Psoas muscle (tissue), 8 donors: ENCODE data around the gene HBB. TPM values are rescaled to one million over a fixed set of nuclear protein-coding genes. Genes with fewer than 3 reads are reported as not detected.
"Not testable (repeated sequence)": the region's sequence is repeated elsewhere in the genome, so short reads cannot be mapped to it uniquely, and the experiment has no call there.

Experiments
- ATAC-seq, 4 donors: fragments of 200-7000 bp; cut with Tn5 transposase; one replicate each; pipeline ENCODE4 v1.9.1; 2020; ENCODE audit warnings: moderate library complexity in 3 of 4, mild to moderate bottlenecking in 2 of 4
- DNase-seq, 2 donors: peaks; one replicate each; pipeline ENCODE4 v3.0.0-alpha.2; 2020
- H3K27ac ChIP-seq: fragments of 200-600 bp; one replicate; pipeline ENCODE4 v1.8.0; 2022
- H3K27me3 ChIP-seq, 3 donors: fragments of 200-600 bp in 1 of 3; one replicate each; pipeline versions ENCODE4 v1.6.1 to v1.8.0; 2013 to 2022; ENCODE audit warnings: low read length in 2 of 3, mild to moderate bottlenecking in 2 of 3, moderate library complexity in 1 of 3; ENCODE audit not compliant: insufficient read depth in 3 of 3
- H3K36me3 ChIP-seq, 2 donors: fragments of 200-600 bp in 1 of 2; one replicate each; pipeline versions ENCODE4 v1.6.1 to v1.8.0; 2013 to 2022; ENCODE audit warnings: low read depth in 1 of 2, mild to moderate bottlenecking in 1 of 2, moderate library complexity in 1 of 2; ENCODE audit not compliant: insufficient read depth in 1 of 2
- H3K4me1 ChIP-seq: fragments of 200-600 bp; one replicate; pipeline ENCODE4 v1.8.0; 2022
- H3K4me3 ChIP-seq: fragments of 200-600 bp; one replicate; pipeline ENCODE4 v1.8.0; 2022; ENCODE audit warnings: mild to moderate bottlenecking
- H3K9me3 ChIP-seq: fragments of 200-600 bp; one replicate; pipeline ENCODE4 v1.8.0; 2022
- WGBS, 3 donors: extraction: QIAGEN DNeasy Blood & Tissue Kit; methylation state at CpG; one replicate each; pipeline versions ENCODE4 v1.1.6 to v1.1.7; 2013; 5-methylcytosine and 5-hydroxymethylcytosine counted together
- intact Hi-C, 2 donors: fragments of 100-400 bp; cut with DNase I; formaldehyde crosslinking; loops; one replicate each; pipeline versions ENCODE4 v1.11.0 to v1.14.2; 2022
- polyA plus RNA-seq, 3 donors: library from polyadenylated mRNA; stranded (reverse); fragments of 200-250 nt; gene quantifications; one replicate each; pipeline ENCODE4 v1.2.3, GENCODE V29; 2013
- total RNA-seq, 4 donors: library from RNA; stranded (reverse); fragmentation: NEBNext Ultra II Directional in 2 of 4; extraction: Animal tissue kit (Norgen Biotek cat#: 25700) in 2 of 4; gene quantifications; one replicate each; pipeline versions ENCODE4 v1.2.1 to v1.2.4, GENCODE V29; 2021 to 2023
- TF ChIP-seq, protein P1 (sequence below): fragments of 200-600 bp; IDR thresholded peaks from one replicate; pipeline ENCODE4 v1.8.0; 2022; ENCODE audit warnings: antibody characterized with exemption
- donor health status: healthy with polysubstance abuse.
- donor health status: DM: no; HTN: no; CAD: no; lungs with moderate emphysema.
- donor health status: Bipolar disorder and iron deficiency.
- donor health status: healthy.
- donor health status: DM: yes; HTN: yes; CAD: no.
- donor health status: DM: no; HTN: no; CAD: no.
- donor health status: DM: no; HTN: no; CAD: no.
- donor health status: DM: yes; HTN: yes; CAD: no.

The HBB gene
- total and polyA plus RNA-seq, 7 donors: 7.8 to 2,413 (median 22.9) TPM

DNA sequence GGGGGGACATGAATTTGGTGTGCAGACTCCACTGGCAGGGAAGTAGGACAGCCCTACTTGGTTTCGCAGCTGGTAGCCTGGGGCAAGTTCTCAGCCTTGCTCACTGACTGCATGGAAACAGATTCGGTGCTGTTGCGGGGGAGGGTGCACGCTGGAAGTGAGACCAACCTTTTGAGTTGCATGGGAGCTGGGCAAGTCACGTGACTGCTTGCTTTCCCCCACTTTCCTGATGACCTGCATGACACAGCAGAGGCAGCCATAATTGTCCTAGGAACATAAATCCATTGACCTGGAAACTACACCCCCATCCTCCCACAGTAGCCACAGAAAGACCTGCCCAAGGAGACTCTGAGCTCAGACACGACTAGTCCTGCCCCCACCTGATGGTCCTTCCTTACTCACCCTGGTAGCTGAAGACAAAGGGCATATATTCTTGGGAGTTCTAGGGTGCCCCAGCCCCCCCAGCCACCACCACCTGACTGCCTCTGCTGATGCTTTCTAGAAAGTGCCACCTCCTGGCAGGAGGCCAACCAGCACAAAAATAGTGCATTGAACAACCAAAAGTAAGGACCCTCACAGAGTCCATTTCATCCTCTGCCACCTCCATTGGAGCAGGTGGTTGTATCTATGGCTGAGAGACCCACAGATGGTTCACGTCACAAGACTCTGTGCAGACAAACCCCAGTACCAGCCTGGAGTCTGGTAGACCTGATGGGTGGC, 31.8 kb upstream of the HBB start:
- 65 to 73% (median 66%) methylated on average over 7 of the region's 7 CpGs for WGBS, 3 donors
- H3K4me1 ChIP-seq: no peaks in the 10 kb centered on the region
- DNase-seq (no peak), ATAC-seq (no peak)
- H3K4me3 ChIP-seq: no peak overlapping the region
- TF ChIP-seq, protein P1, sequence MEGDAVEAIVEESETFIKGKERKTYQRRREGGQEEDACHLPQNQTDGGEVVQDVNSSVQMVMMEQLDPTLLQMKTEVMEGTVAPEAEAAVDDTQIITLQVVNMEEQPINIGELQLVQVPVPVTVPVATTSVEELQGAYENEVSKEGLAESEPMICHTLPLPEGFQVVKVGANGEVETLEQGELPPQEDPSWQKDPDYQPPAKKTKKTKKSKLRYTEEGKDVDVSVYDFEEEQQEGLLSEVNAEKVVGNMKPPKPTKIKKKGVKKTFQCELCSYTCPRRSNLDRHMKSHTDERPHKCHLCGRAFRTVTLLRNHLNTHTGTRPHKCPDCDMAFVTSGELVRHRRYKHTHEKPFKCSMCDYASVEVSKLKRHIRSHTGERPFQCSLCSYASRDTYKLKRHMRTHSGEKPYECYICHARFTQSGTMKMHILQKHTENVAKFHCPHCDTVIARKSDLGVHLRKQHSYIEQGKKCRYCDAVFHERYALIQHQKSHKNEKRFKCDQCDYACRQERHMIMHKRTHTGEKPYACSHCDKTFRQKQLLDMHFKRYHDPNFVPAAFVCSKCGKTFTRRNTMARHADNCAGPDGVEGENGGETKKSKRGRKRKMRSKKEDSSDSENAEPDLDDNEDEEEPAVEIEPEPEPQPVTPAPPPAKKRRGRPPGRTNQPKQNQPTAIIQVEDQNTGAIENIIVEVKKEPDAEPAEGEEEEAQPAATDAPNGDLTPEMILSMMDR: no peak
- H3K9me3 ChIP-seq: no peaks in the 10 kb centered on the region
- H3K36me3 ChIP-seq: no peaks in the 10 kb centered on the region
- H3K27ac ChIP-seq: no peak overlapping the region
- no peaks in the 10 kb centered on the region for H3K27me3 ChIP-seq
- intact Hi-C loops: no loop called here

DNA sequence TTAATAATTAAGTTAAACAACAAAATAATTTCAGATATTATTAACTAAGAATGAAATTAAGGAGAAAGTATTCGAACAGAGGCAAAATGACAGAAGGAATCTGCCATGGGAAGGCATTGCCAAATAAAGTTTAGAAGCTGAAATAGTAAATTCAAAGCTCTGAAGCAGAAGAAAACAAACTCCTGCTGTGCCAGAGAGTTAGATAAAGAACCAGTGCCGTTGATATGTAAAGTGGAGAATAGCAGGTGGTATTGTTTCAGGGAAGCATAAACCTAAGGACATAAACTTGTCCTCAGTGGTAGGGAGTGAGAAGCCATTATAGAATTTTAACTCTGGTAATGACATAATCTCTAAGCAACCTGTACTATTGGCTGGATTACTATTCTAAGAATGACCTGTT, 30.4 kb upstream of the HBB start:
- Histone ChIP-seq H3K4me1 (no peaks in the 10 kb centered on the region), H3K36me3 (no peaks in the 10 kb centered on the region), H3K27ac (no peak overlapping the region), H3K9me3 (no peaks in the 10 kb centered on the region), H3K27me3 (no peaks in the 10 kb centered on the region), H3K4me3 (no peak overlapping the region)
- ATAC-seq (no peak), DNase-seq (no peak)
- 21 to 29% (median 25%) methylated on average over 2 of the region's 2 CpGs for WGBS, 3 donors
- TF ChIP-seq, protein P1: no peak
- intact Hi-C loops: no loop called here

DNA sequence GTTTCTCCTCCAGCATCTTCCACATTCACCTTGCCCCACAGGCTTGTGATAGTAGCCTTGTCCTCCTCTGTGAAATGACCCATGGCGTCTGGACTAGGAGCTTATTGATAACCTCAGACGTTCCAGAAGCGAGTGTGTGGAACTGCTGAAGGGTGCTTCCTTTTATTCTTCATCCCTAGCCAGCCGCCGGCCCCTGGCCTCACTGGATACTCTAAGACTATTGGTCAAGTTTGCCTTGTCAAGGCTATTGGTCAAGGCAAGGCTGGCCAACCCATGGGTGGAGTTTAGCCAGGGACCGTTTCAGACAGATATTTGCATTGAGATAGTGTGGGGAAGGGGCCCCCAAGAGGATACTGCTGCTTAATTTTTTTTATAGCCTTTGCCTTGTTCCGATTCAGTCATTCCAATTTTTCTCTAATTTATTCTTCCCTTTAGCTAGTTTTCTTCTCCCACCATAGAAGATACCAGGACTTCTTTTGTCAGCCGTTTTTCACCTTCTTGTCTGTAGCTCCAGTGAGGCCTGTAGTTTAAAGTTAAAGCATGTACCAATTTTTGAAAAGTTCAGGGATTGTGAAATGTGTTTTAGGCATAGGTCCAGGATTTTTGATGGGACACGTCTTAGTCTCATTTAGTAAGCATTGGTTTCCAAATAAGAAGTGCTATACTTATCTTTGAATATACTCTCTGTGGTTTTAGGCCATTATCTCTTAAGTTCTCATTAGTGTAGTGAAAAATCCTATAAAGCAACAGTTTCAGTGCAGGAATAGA, 28.0 kb upstream of the HBB start, which contains the start of gene HBG2:
Gene HBG2, minus strand, starts transcription at position 136 of the 768 bp plus-strand sequence. Its CDS starts 53 bp downstream, at position 83.
- H3K4me3 ChIP-seq, intact Hi-C loops, H3K27ac ChIP-seq, H3K9me3 ChIP-seq, DNase-seq, H3K36me3 ChIP-seq, H3K4me1 ChIP-seq, H3K27me3 ChIP-seq, ATAC-seq: not testable (repeated sequence)
- 67 to 75% (median 67%) methylated on average over 4 of the region's 9 CpGs for WGBS, 3 donors

DNA sequence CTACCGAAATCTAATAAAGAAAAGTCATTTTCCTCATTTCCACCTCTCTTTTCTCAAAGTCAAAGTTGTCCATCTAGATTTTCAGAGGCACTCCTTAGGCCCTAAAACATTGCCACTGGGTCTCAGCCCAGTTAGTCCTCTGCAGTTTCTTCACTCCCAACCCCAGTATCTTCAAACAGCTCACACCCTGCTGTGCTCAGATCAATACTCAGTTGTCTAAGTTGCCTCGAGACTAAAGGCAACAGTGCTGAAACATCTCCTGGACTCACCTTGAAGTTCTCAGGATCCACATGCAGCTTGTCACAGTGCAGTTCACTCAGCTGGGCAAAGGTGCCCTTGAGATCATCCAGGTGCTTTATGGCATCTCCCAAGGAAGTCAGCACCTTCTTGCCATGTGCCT, 27.2 kb upstream of the HBB start:
- DNase-seq, H3K27ac ChIP-seq, H3K27me3 ChIP-seq, ATAC-seq, H3K9me3 ChIP-seq, intact Hi-C loops, H3K36me3 ChIP-seq, H3K4me1 ChIP-seq, H3K4me3 ChIP-seq: not testable (repeated sequence)
- 56 to 72% (median 69%) methylated on average over 2 of the region's 2 CpGs for WGBS, 3 donors

DNA sequence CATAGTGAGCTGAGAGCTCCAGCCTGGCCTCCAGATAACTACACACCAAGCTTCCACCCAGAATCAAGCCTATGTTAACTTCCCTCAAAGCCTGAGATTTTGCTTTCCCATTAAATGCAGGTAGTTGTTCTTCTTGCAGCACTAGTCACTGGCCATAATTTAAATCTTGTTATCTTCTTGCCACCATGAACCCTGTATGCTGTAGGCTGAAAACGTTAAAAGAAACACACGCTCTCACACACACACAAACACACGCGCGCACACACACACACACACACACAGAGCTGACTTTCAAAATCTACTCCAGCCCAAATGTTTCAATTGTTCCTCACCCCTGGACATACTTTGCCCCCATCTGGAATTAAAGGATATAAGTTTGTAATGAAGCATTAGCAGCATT, 26.6 kb upstream of the HBB start:
- H3K27me3 ChIP-seq, intact Hi-C loops, H3K4me1 ChIP-seq, DNase-seq, H3K27ac ChIP-seq, H3K9me3 ChIP-seq, H3K4me3 ChIP-seq, H3K36me3 ChIP-seq, ATAC-seq: not testable (repeated sequence)
- WGBS, 3 donors: 64 to 92% (median 87%) methylated on average over 5 of the region's 5 CpGs

DNA sequence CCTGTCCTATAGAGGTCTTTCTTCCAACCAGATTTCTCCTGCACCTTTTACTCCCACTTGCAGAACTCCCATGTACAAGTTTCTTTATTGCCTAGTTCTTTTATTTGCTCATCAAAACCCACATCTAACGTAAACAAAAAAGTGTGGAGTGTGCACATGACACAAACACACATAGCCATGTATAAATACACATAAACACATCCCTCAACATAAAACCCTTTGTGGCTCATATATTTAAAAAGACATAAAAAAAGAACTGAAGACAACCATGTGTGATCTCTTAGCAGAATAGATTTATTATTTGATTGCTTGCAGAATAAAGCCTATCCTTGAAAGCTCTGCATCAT, 26.0 kb upstream of the HBB start:
- WGBS, 3 donors: 62 to 65% (median 64%) methylated on average over 1 of the region's 1 CpG
- Histone ChIP-seq H3K4me1 (no peaks in the 10 kb centered on the region), H3K27me3 (no peaks in the 10 kb centered on the region), H3K9me3 (no peaks in the 10 kb centered on the region), H3K4me3 (no peak overlapping the region), H3K27ac (no peak overlapping the region), H3K36me3 (no peaks in the 10 kb centered on the region)
- intact Hi-C loops: no loop called here
- no peak for ATAC-seq
- TF ChIP-seq, protein P1: no peak
- DNase-seq: no peak
